Measurements from ENCODE around the gene CPAMD8.
"Not testable (repeated sequence)": the region's sequence is repeated elsewhere in the genome, so short reads cannot be mapped to it uniquely, and the experiment has no call there.

Gene CPAMD8

GRCh38 chr19:16998635-16999194 lies 27.9 kb downstream of the CPAMD8 start:
- DNase-seq: no peak

- not testable (repeated sequence) for DNase-seq
Observed at GRCh38 chr19:16996838-16997490, 29.6 kb downstream of the CPAMD8 start.

GRCh38 chr19:16988661-16989060 lies 37.9 kb downstream of the CPAMD8 start:
- no peak for DNase-seq

GRCh38 chr19:16985403-16985802 lies 41.2 kb downstream of the CPAMD8 start:
- DNase-seq: no peak

- DNase-seq: not testable (repeated sequence)
Observed at GRCh38 chr19:16982586-16982985, 44.0 kb downstream of the CPAMD8 start.

- no peak for DNase-seq
Observed at GRCh38 chr19:16978839-16979802, 47.5 kb downstream of the CPAMD8 start.

GRCh38 chr19:16978156-16978555 lies 48.5 kb downstream of the CPAMD8 start:
- no peak for DNase-seq

GRCh38 chr19:16977306-16977705 lies 49.3 kb downstream of the CPAMD8 start:
- DNase-seq: no peak

- no peak for DNase-seq
Observed at GRCh38 chr19:16976446-16976845, 50.2 kb downstream of the CPAMD8 start.

GRCh38 chr19:16970821-16971220 lies 55.8 kb downstream of the CPAMD8 start:
- DNase-seq: no peak

- DNase-seq: no peak
Observed at GRCh38 chr19:16969135-16969534, 57.5 kb downstream of the CPAMD8 start.

- not testable (repeated sequence) for DNase-seq
Observed at GRCh38 chr19:16960996-16961822, 65.4 kb downstream of the CPAMD8 start.

- not testable (repeated sequence) for DNase-seq
Observed at GRCh38 chr19:16958277-16958676, 68.3 kb downstream of the CPAMD8 start.

- DNase-seq: no peak
Observed at GRCh38 chr19:16957855-16958254, 68.8 kb downstream of the CPAMD8 start.

GRCh38 chr19:16957151-16957701 lies 69.4 kb downstream of the CPAMD8 start:
- DNase-seq: no peak

- no peak for DNase-seq
Observed at GRCh38 chr19:16955161-16955560, 71.4 kb downstream of the CPAMD8 start.

- DNase-seq: no peak
Observed at GRCh38 chr19:16952046-16952445, 74.6 kb downstream of the CPAMD8 start.

- DNase-seq: no peak
Observed at GRCh38 chr19:16951529-16951928, 75.1 kb downstream of the CPAMD8 start.

- no peak for DNase-seq
Observed at GRCh38 chr19:16949496-16950023, 77.0 kb downstream of the CPAMD8 start.

GRCh38 chr19:16946951-16947940 lies 79.4 kb downstream of the CPAMD8 start:
- DNase-seq: no peak
